ENCODE data around the gene BRD3. TPM values are rescaled to one million over a fixed set of nuclear protein-coding genes. Genes with fewer than 3 reads are reported as not detected.

BRD3 gene
- total RNA-seq, 1 experiment from 2014 or later: 63.1 TPM

DNA sequence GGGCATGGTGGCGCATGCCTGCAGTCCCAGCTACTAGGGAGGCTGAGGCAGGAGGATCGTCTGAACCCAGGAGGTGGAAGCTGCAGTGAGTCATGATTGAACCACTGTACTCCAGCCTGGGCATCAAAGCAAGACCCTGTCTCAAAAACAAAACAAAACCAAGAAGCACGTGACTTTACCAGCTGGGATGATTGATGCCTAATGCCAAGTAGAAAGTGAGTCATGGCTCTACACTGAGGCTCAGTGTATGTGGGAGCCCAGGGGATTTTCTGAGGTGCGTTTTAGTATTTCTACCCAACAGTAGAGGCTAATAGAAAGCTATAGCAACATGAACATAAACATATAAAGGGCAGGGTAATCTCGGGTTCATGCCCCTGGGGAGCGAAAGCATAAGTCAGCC, 56.4 kb downstream of the BRD3 start:
- Histone ChIP-seq H3K9ac (ENCODE audit: extremely low read depth, insufficient read length, low read length) (no peak overlapping the region), H2AK5ac (ENCODE audit: insufficient read length, low read length) (no peak overlapping the region), H3K27ac (ENCODE audit: insufficient read length, low read depth, low read length) (no peak overlapping the region), H3K4me1 (ENCODE audit: insufficient read depth, low read length) (no peaks in the 10 kb centered on the region), H2BK12ac (ENCODE audit: insufficient read length, low read depth, low read length) (no peak overlapping the region), H4K20me1 (ENCODE audit: control insufficient read depth, insufficient read depth, insufficient read length) (no peaks in the 10 kb centered on the region), H3K56ac (ENCODE audit: insufficient read length, low read depth, low read length) (no peak overlapping the region), H3T11ph (ENCODE audit: low read length) (no peak overlapping the region), H3K14ac (ENCODE audit: insufficient read depth, low read length) (no peak overlapping the region), H2BK20ac (ENCODE audit: low read depth, low read length, poor library complexity, severe bottlenecking) (no peak overlapping the region), H2BK120ac (ENCODE audit: low read depth, low read length, poor library complexity, severe bottlenecking) (no peak overlapping the region), H2AFZ (ENCODE audit: low read length) (no peak overlapping the region), H3K23me2 (ENCODE audit: insufficient read length, low read depth, low read length, poor library complexity, severe bottlenecking) (no peaks in the 10 kb centered on the region), H4K5ac (ENCODE audit: insufficient read length, low read depth, low read length) (no peak overlapping the region), H4K91ac (ENCODE audit: insufficient read length, low read depth, low read length) (no peak overlapping the region), H3K9me3 (ENCODE audit: control insufficient read depth, low read depth, low read length) (peaks cover 13% of the 10 kb centered on the region), H3K4me2 (ENCODE audit: insufficient read depth, insufficient read length, low read length) (no peak overlapping the region), H3K18ac (ENCODE audit: insufficient read length, low read depth, low read length) (no peak overlapping the region), H3K4ac (ENCODE audit: low read depth, low read length) (no peak overlapping the region), H3K23ac (ENCODE audit: insufficient read length, low read depth, low read length) (no peak overlapping the region), H3K27me3 (ENCODE audit: insufficient read depth, low read length) (no peaks in the 10 kb centered on the region), H3K79me2 (ENCODE audit: insufficient read depth, low read length) (no peaks in the 10 kb centered on the region), H2BK5ac (ENCODE audit: insufficient read length, low read length) (no peak overlapping the region), H3K79me1 (ENCODE audit: insufficient read depth, low read depth, low read length, poor library complexity, severe bottlenecking) (no peaks in the 10 kb centered on the region), H4K8ac (replicated peaks; ENCODE audit: insufficient read length, low read depth, low read length) (no peak overlapping the region), H2BK15ac (ENCODE audit: low read depth, low read length) (no peak overlapping the region)
- H3K4me1 Mint-ChIP-seq: no peaks in the 10 kb centered on the region
- peaks cover 33% of the 10 kb centered on the region in 2 experiments for H3K9me3 Mint-ChIP-seq
- H3K36me3 Mint-ChIP-seq (ENCODE audit: insufficient read depth in 1 of 3, low read depth in 3 of 3): peaks cover 5 to 14% (median 13%) of the 10 kb centered on the region in 3 experiments; a peak in 6 of 7 replicates
- H3K27me3 Mint-ChIP-seq (ENCODE audit: low read depth): peaks cover 15% of the 10 kb centered on the region
- H3K27ac Mint-ChIP-seq: no peak overlapping the region
- TF ChIP-seq, protein P1, sequence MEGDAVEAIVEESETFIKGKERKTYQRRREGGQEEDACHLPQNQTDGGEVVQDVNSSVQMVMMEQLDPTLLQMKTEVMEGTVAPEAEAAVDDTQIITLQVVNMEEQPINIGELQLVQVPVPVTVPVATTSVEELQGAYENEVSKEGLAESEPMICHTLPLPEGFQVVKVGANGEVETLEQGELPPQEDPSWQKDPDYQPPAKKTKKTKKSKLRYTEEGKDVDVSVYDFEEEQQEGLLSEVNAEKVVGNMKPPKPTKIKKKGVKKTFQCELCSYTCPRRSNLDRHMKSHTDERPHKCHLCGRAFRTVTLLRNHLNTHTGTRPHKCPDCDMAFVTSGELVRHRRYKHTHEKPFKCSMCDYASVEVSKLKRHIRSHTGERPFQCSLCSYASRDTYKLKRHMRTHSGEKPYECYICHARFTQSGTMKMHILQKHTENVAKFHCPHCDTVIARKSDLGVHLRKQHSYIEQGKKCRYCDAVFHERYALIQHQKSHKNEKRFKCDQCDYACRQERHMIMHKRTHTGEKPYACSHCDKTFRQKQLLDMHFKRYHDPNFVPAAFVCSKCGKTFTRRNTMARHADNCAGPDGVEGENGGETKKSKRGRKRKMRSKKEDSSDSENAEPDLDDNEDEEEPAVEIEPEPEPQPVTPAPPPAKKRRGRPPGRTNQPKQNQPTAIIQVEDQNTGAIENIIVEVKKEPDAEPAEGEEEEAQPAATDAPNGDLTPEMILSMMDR (conservative IDR thresholded peaks at IDR 0.05): no peak
- no peak overlapping the region for H3K4me3 Mint-ChIP-seq
- WGBS (ENCODE audit: extremely low coverage, insufficient read length, low lambda C conversion rate): no CpG with 5 or more reads among the region's 6 CpGs
- DNase-seq: no peak

All from H9 (cell line).